ENCODE data around the gene CTNNBIP1. TPM values are rescaled to one million over a fixed set of nuclear protein-coding genes. Genes with fewer than 3 reads are reported as not detected.

The CTNNBIP1 gene
- total and polyA plus RNA-seq, 8 donors: 12.3 to 49.8 (median 35.2) TPM

DNA sequence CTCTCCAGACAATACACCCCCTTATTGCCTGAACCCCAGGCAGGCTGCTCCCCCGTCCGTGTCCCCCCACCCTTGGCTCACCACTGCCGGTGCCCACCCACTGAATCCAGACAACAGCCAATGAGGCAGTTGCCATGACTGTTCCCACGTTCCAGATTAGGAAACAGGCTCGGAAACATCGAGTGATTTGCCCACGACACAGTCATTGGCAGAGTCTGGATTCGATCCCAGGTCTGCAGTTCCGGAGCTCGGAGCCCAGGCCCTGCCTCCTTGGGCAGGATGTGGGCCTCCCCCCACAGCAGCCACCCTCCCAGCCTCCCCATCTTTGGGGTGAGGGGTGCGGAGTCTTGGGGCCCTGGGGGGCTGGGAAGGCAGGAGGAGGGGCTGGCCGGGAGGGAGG, 66.0 kb downstream of the CTNNBIP1 start:
- 40 to 62% (median 56%) methylated on average over 8 to 12 of the region's 12 CpGs for WGBS, 5 donors
- Histone ChIP-seq H3K4me3 (no peak overlapping the region), H3K4me1 (peaks cover 11 to 35% (median 20%) of the 10 kb centered on the region in 4 donors), H3K9me3 (no peaks in the 10 kb centered on the region), H3K27ac (peak overlapping the region in 2 of 5 donors; percentile 50 to 51), H3K27me3 (no peaks in the 10 kb centered on the region), H3K36me3 (peaks cover 0 to 8% (median 5%) of the 10 kb centered on the region in 4 donors)
- intact Hi-C loops (cut with DNase I; ENCODE audit: low total_unique reads): no loop called here
- DNase-seq: no peak
- TF ChIP-seq POLR2AphosphoS5 (IDR thresholded peaks at IDR 0.05): no peak
- TF ChIP-seq POLR2A (IDR thresholded peaks at IDR 0.05): no peak
- no peak for TF ChIP-seq CTCF (IDR thresholded peaks at IDR 0.05)
- TF ChIP-seq EP300 (IDR thresholded peaks at IDR 0.05): no peak

GRCh38 chr1:9843576-9843945, 66.5 kb downstream of the CTNNBIP1 start:
- peak overlapping the region; percentile 0 to 51 (median 14) for H3K27ac ChIP-seq
- peak in 1 of 2 donors; percentile 38 for DNase-seq
- no peaks in the 10 kb centered on the region for H3K9me3 ChIP-seq
- peaks cover 11 to 35% (median 20%) of the 10 kb centered on the region in 4 donors for H3K4me1 ChIP-seq
- H3K4me3 ChIP-seq: no peak overlapping the region
- intact Hi-C loops (cut with DNase I; ENCODE audit: low total_unique reads): no loop called here
- H3K36me3 ChIP-seq: peaks cover 0 to 2% (median under 1%) of the 10 kb centered on the region in 4 donors
- 32 to 69% (median 45%) methylated on average over 4 to 7 of the region's 7 CpGs for WGBS, 5 donors
- no peaks in the 10 kb centered on the region for H3K27me3 ChIP-seq
- no peak for TF ChIP-seq CTCF (IDR thresholded peaks at IDR 0.05)
- TF ChIP-seq POLR2AphosphoS5 (IDR thresholded peaks at IDR 0.05): no peak
- TF ChIP-seq POLR2A (IDR thresholded peaks at IDR 0.05): no peak
- TF ChIP-seq EP300 (IDR thresholded peaks at IDR 0.05): no peak

GRCh38 chr1:9842781-9843575, 67.1 kb downstream of the CTNNBIP1 start:
- no peak overlapping the region for H3K4me3 ChIP-seq
- no peaks in the 10 kb centered on the region for H3K9me3 ChIP-seq
- peak in 1 of 2 donors; percentile 45 for DNase-seq
- no peaks in the 10 kb centered on the region for H3K27me3 ChIP-seq
- intact Hi-C loops (cut with DNase I; ENCODE audit: low total_unique reads): no loop called here
- no peaks in the 10 kb centered on the region for H3K36me3 ChIP-seq
- peaks cover 11 to 30% (median 20%) of the 10 kb centered on the region in 4 donors for H3K4me1 ChIP-seq
- no peak for TF ChIP-seq POLR2AphosphoS5 (IDR thresholded peaks at IDR 0.05)
- no peak for TF ChIP-seq EP300 (IDR thresholded peaks at IDR 0.05)
- TF ChIP-seq POLR2A (IDR thresholded peaks at IDR 0.05): no peak
- TF ChIP-seq CTCF (IDR thresholded peaks at IDR 0.05): no peak
- WGBS, 5 donors: 36 to 56% (median 40%) methylated on average over 7 to 20 of the region's 20 CpGs
- peak overlapping the region in 4 of 5 donors; percentile 0 to 51 (median 28) for H3K27ac ChIP-seq

GRCh38 chr1:9842073-9842711, 67.9 kb downstream of the CTNNBIP1 start:
- peaks cover 11 to 27% (median 20%) of the 10 kb centered on the region in 4 donors for H3K4me1 ChIP-seq
- H3K27me3 ChIP-seq: no peaks in the 10 kb centered on the region
- H3K9me3 ChIP-seq: no peaks in the 10 kb centered on the region
- intact Hi-C loops (cut with DNase I; ENCODE audit: low total_unique reads): no loop called here
- no peak overlapping the region for H3K4me3 ChIP-seq
- peak in 1 of 2 donors; percentile 66 for DNase-seq
- WGBS, 5 donors: 53 to 71% (median 61%) methylated on average over 7 to 9 of the region's 9 CpGs
- no peaks in the 10 kb centered on the region for H3K36me3 ChIP-seq
- no peak for TF ChIP-seq POLR2AphosphoS5 (IDR thresholded peaks at IDR 0.05)
- TF ChIP-seq CTCF (IDR thresholded peaks at IDR 0.05): no peak
- no peak for TF ChIP-seq EP300 (IDR thresholded peaks at IDR 0.05)
- TF ChIP-seq POLR2A (IDR thresholded peaks at IDR 0.05): no peak
- H3K27ac ChIP-seq: no peak overlapping the region
